Loucy (cell line): ENCODE results near the gene SLC35B2.

Experiments used
- H2AFZ ChIP-seq: fragments of 200-600 bp; sonication (generic); 2 replicates; pipeline ENCODE4 v1.6.0; 2016; ENCODE audit warnings: antibody characterized with exemption, mild to moderate bottlenecking, low read length, moderate library complexity
- H3F3A ChIP-seq: fragments of 200-600 bp; 2 replicates; pipeline ENCODE4 v1.6.0; 2016; ENCODE audit warnings: antibody characterized with exemption, low read depth, mild to moderate bottlenecking
- H3K27me3 ChIP-seq: fragments of 200-600 bp; sonication (generic); 2 replicates; pipeline ENCODE4 v1.6.1; 2014; ENCODE audit warnings: low read length, mild to moderate bottlenecking; ENCODE audit not compliant: insufficient read depth, poor library complexity, severe bottlenecking
- H3K36me3 ChIP-seq: fragments of 200-600 bp; sonication (generic); 2 replicates; pipeline ENCODE4 v1.6.1; 2016; ENCODE audit warnings: low read length; ENCODE audit not compliant: insufficient read depth
- H3K4me1 ChIP-seq: fragments of 200-600 bp; sonication (generic); 2 replicates; pipeline ENCODE4 v1.5.1; 2014; ENCODE audit warnings: low read length, mild to moderate bottlenecking; ENCODE audit not compliant: insufficient read depth, poor library complexity, severe bottlenecking
- H3K4me2 ChIP-seq: fragments of 200-600 bp; sonication (generic); 2 replicates; pipeline ENCODE4 v1.6.0; 2014; ENCODE audit warnings: antibody characterized with exemption, low read length, low read depth, mild to moderate bottlenecking; ENCODE audit not compliant: poor library complexity, severe bottlenecking
- H3K4me3 ChIP-seq: fragments of 200-600 bp; sonication (generic); 2 replicates; pipeline ENCODE4 v1.5.1; 2014; ENCODE audit warnings: low read length, mild to moderate bottlenecking, mixed read lengths; ENCODE audit not compliant: poor library complexity, severe bottlenecking
- H3K79me2 ChIP-seq: fragments of 200-600 bp; sonication (generic); 2 replicates; pipeline ENCODE4 v1.6.1; 2014; ENCODE audit warnings: low read length; ENCODE audit not compliant: insufficient read depth
- H3K9ac ChIP-seq: fragments of 200-600 bp; sonication (generic); 2 replicates; pipeline ENCODE4 v1.6.0; 2014; ENCODE audit warnings: mild to moderate bottlenecking, low read depth, low read length, moderate library complexity; ENCODE audit not compliant: poor library complexity, severe bottlenecking
- H3K9me2 ChIP-seq: fragments of 200-600 bp; sonication (generic); replicated peaks from 2 replicates; pipeline ENCODE4 v1.6.1; 2016; ENCODE audit warnings: low read depth, low read length, mixed read lengths
- H3K9me3 ChIP-seq: fragments of 200-600 bp; sonication (generic); 2 replicates; pipeline ENCODE4 v1.6.1; 2014; ENCODE audit warnings: mild to moderate bottlenecking, antibody characterized with exemption, low read length, low read depth; ENCODE audit not compliant: insufficient read depth
- H4K20me1 ChIP-seq: fragments of 200-600 bp; sonication (generic); 2 replicates; pipeline ENCODE4 v1.6.0; 2014; ENCODE audit warnings: antibody characterized with exemption, low read length, mild to moderate bottlenecking; ENCODE audit not compliant: insufficient read depth, poor library complexity, severe bottlenecking
- EZH2phosphoT487 ChIP-seq: fragments of 200-600 bp; IDR thresholded peaks from 2 replicates; pipeline ENCODE4 v1.6.1; 2018; ENCODE audit warnings: antibody characterized with exemption, mild to moderate bottlenecking, moderate library complexity, borderline replicate concordance
- TF ChIP-seq, protein P1 (sequence below): fragments of 200-600 bp; sonication (generic); conservative IDR thresholded peaks from 2 replicates; pipeline ENCODE4 v1.5.1; 2014; ENCODE audit warnings: mild to moderate bottlenecking, antibody characterized with exemption, low read length

The SLC35B2 gene

DNA sequence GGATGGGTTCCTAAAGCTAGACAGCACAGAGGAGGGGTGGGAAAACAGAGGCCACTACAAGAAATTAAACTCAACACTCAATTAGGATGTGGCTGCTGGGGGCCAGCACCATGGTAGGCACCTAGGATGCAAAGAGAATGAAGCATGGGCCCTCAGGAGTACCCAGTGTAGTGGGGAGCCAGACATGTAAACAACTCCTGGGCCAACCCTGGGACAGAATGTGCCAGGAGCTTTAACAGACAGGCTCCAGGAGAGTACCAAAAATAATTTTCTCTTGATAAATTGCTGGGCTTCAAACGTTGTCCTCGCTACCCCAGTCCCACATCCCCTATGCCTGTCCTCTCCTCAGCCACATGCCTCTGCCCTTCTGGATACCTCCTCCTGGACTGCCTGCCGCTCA, 14.6 kb upstream of the SLC35B2 start:
- Histone ChIP-seq H3K4me1 (peaks cover 12% of the 10 kb centered on the region), H3K9me2 (no peaks in the 10 kb centered on the region), H3K36me3 (no peaks in the 10 kb centered on the region), H3K4me3 (no peak overlapping the region), H3F3A (no peaks in the 10 kb centered on the region), H3K9ac (no peak overlapping the region), H2AFZ (no peak overlapping the region), H3K27me3 (no peaks in the 10 kb centered on the region), H4K20me1 (no peaks in the 10 kb centered on the region), H3K4me2 (no peak overlapping the region), H3K9me3 (no peaks in the 10 kb centered on the region), H3K79me2 (no peaks in the 10 kb centered on the region)
- TF ChIP-seq EZH2phosphoT487 = no peak
- TF ChIP-seq, protein P1, sequence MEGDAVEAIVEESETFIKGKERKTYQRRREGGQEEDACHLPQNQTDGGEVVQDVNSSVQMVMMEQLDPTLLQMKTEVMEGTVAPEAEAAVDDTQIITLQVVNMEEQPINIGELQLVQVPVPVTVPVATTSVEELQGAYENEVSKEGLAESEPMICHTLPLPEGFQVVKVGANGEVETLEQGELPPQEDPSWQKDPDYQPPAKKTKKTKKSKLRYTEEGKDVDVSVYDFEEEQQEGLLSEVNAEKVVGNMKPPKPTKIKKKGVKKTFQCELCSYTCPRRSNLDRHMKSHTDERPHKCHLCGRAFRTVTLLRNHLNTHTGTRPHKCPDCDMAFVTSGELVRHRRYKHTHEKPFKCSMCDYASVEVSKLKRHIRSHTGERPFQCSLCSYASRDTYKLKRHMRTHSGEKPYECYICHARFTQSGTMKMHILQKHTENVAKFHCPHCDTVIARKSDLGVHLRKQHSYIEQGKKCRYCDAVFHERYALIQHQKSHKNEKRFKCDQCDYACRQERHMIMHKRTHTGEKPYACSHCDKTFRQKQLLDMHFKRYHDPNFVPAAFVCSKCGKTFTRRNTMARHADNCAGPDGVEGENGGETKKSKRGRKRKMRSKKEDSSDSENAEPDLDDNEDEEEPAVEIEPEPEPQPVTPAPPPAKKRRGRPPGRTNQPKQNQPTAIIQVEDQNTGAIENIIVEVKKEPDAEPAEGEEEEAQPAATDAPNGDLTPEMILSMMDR = no peak

DNA sequence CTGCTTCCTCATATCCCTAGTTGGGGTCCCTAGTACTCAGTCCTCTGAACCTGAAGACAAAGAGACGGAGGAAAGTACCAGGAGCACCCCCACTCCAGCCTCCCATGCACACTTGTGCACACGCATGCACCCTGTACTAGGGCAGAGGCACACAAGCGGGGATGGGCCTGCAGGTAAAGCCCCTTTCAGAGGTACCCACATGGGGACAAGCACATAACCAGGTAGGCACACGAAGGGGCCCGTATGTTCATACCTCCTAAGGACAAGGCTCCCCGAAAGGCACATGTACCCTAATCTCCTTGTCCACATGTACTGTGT, 14.0 kb upstream of the SLC35B2 start:
- Histone ChIP-seq H2AFZ (no peak overlapping the region), H3K9ac (no peak overlapping the region), H3K4me2 (peak overlapping the region; percentile 48), H3K9me2 (no peaks in the 10 kb centered on the region), H3F3A (no peaks in the 10 kb centered on the region), H3K27me3 (no peaks in the 10 kb centered on the region), H3K79me2 (no peaks in the 10 kb centered on the region), H3K4me3 (no peak overlapping the region), H3K4me1 (peaks cover 12% of the 10 kb centered on the region), H3K9me3 (no peaks in the 10 kb centered on the region), H4K20me1 (no peaks in the 10 kb centered on the region), H3K36me3 (no peaks in the 10 kb centered on the region)
- no peak for TF ChIP-seq EZH2phosphoT487
- TF ChIP-seq, protein P1 = no peak

DNA sequence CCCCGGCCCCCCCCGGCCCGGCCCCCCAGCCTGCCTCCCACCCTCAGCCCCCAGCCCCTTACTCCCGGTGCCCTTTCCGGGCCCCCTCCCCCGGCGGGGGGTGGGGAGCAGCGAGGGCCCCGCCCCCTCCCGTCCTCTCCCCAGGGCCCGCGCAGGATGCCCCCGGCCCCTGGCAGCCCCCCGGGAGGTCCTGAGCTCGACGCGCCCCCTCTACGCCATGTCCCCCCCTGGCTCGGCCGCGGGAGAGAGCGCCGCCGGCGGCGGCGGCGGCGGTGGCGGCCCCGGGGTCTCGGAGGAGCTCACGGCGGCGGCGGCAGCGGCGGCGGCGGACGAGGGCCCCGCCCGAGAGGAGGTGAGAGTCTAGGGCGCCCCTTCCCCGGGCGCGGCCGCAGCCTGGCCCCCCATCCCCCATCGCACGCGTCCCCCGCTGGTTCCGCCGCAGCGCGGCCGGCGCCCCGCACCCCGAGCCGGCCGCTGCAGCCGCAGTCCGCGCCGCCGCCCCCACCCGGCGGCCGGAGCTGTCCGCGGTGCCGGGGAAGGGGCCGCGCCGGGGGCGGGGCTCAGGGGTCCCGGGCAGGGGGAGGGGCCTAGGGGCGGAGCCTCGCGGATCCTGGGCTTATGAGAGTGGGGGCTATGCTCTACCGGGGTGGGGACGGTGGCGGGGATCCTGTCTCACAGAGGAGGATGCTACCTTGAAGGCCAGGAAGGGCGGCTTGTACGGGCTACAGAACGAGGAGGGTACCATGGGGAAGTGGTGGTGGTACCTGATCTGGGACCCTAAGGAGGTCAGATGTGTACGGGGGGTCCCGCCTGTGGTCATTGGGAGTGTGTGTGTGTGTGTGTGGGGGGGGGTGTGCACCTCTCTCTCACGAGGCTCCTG, 13.4 kb upstream of the SLC35B2 start:
- TF ChIP-seq, protein P1 = no peak
- TF ChIP-seq EZH2phosphoT487 = no peak
- no peaks in the 10 kb centered on the region for H3K36me3 ChIP-seq
- no peaks in the 10 kb centered on the region for H3K79me2 ChIP-seq
- peaks cover 12% of the 10 kb centered on the region for H3K4me1 ChIP-seq
- no peaks in the 10 kb centered on the region for H3F3A ChIP-seq
- no peaks in the 10 kb centered on the region for H3K9me3 ChIP-seq
- peak overlapping the region; percentile 46 for H3K4me3 ChIP-seq
- H4K20me1 ChIP-seq = no peaks in the 10 kb centered on the region
- H3K9ac ChIP-seq = no peak overlapping the region
- peak overlapping the region; percentile 48 for H3K4me2 ChIP-seq
- H2AFZ ChIP-seq = no peak overlapping the region
- H3K9me2 ChIP-seq = no peaks in the 10 kb centered on the region
- H3K27me3 ChIP-seq = no peaks in the 10 kb centered on the region
